Inferior parietal cortex (tissue), 1 donor: ENCODE data around the gene NCK1.
"Not testable (repeated sequence)": the region's sequence is repeated elsewhere in the genome, so short reads cannot be mapped to it uniquely, and the experiment has no call there.

Source experiments
- DNase-seq: peaks from one replicate; pipeline ENCODE4 v3.0.0-alpha.2; 2016; ENCODE audit errors: extremely low spot score

Gene NCK1

DNA sequence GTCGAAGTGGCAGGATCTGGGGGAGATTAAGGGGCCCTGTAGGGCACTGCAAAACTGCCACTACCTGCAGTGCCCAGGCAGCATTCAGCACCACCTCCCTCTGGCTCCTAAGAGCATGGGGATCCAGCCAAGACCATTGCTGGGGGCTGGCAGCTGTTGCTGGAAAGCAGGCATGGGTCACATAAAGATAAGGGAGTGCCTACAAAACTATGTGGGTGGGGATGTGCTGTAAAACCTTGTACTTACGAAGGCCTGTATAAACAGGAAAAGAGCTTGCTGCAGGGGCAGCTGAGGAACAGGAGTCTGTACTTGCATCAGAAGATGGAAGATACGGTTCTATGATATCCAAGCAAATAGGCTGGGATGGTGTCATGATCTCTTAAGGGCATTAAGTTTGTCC lies 122.8 kb downstream of the NCK1 start:
- DNase-seq: no peak

GRCh38 chr3:136987398-136987980 lies 125.5 kb downstream of the NCK1 start:
- not testable (repeated sequence) for DNase-seq

DNA sequence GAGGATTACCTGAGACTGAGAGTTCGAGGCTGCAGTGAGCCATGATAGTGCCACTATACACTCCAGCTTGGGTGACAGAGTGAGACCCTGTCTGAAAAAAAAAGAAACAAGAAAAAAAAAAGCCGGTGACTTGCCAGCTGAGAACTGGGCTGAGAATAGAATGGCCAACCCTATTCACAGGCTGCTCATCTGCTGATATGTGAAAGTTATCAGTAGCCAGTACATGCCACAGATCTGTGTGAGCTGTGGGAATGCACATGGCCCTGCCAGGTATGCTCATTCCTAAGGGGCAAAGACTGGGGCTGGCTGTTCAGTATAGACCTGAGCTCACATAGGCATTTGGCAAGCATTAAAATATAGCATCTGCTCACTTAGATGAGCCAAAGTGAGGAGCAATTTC lies 126.6 kb downstream of the NCK1 start:
- DNase-seq: no peak

DNA sequence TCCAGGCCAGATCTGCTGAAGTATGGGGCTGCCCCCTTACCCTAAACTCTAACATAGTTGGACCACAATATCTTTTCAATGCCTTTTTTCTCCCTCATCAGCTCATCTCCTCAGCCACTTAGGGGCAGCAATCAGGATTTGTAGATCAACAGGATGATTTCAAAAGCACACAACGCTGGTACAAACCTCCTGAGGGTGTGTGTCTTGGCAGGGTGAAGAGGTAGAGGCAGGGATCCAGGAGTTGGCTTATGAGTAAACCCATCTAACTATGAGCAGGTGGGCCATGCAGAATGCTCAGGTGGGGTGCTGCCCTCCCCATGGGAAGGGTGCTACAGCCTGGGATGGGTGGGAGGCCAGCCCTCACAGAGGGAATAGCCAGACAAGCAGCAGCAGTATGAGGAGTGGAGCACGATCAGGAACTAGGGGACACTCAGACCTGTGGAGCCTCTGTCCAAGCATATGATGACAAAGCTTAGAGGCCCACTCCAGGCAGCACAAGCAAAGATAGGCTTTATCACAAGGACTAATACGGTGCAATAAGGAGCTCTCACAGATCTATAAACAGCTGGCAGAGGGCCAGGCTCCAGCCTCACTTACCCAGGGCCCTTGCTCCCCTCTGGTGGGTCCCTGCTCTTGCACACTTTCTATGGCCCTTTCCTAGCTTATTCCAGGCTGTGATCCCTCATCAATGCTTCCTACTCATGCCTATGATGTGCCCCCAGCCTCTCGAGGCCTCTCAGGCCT lies 127.9 kb downstream of the NCK1 start:
- DNase-seq: no peak

- no peak for DNase-seq
Measured at GRCh38 chr3:136990826-136991225, 128.8 kb downstream of the NCK1 start.

GRCh38 chr3:136992115-136992514 lies 130.1 kb downstream of the NCK1 start:
- DNase-seq: no peak

DNA sequence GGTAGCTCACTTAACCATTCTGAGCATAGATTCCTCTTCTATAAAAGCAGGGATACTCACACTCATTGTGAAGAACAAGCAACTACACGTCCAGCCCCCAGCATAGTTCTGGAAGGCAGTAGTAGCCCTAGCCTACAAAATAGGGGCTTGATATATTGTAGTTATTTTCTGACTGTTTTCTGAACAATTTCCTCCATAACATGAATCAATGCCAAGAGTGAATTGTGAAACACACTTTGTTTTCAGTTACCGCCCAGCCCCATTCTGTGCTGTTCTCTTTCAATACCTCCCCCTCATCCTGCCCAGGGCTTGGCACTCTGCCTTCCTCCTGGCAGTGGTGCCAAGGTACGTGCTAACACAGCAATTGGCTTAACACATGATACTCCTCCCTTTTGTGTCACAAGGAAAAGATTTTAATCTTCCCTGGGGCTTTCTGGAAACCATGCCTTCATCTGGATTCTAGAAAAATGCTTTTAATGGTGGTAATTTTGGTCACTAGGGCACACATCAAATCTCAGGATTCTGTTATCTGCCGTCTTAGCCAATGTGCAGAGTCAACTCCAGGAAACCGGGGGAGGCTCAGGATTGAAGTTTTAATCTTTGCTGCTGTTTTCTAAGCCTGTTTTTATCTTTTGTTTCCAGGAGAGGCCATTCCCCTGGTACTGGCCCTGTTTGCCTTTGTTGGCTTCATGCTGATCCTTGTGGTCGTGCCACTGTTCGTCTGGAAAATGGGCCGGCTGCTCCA lies 132.9 kb downstream of the NCK1 start:
- peak; percentile 77 for DNase-seq

- DNase-seq: no peak
Measured at GRCh38 chr3:136995652-136996051, 133.6 kb downstream of the NCK1 start.
